ENCODE data around the gene ASMT.

DNA sequence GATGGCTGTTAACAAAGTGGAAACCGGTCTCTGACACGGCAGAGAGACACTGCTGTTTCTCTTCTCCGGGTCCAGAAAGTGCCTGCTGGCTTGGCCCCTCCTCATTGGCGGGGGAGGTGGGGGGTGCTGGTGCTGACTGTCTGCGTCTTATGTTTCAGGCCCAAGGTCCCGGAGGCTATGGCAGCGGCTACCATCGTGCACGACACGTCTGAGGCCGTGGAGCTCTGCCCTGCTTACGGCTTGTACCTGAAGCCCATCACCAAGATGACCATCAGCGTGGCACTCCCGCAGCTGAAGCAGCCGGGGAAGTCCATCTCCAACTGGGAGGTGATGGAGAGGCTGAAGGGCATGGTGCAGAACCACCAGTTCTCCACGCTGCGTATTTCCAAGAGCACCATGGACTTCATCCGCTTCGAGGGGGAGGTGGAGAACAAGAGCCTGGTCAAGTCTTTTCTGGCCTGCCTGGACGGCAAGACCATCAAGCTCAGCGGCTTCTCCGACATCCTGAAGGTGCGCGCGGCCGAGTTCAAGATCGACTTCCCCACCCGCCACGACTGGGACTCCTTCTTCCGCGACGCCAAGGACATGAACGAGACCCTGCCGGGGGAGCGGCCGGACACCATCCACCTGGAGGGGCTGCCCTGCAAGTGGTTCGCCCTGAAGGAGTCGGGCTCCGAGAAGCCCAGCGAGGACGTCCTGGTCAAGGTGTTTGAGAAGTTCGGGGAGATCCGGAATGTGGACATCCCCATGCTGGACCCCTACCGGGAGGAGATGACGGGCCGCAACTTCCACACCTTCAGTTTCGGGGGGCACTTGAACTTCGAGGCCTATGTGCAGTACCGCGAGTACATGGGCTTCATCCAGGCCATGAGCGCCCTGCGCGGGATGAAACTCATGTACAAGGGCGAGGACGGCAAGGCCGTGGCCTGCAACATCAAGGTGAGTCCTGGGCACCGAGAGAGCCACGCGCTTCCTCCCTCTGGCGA lies 21.3 kb upstream of the ASMT start:
- TF ChIP-seq, protein P1, sequence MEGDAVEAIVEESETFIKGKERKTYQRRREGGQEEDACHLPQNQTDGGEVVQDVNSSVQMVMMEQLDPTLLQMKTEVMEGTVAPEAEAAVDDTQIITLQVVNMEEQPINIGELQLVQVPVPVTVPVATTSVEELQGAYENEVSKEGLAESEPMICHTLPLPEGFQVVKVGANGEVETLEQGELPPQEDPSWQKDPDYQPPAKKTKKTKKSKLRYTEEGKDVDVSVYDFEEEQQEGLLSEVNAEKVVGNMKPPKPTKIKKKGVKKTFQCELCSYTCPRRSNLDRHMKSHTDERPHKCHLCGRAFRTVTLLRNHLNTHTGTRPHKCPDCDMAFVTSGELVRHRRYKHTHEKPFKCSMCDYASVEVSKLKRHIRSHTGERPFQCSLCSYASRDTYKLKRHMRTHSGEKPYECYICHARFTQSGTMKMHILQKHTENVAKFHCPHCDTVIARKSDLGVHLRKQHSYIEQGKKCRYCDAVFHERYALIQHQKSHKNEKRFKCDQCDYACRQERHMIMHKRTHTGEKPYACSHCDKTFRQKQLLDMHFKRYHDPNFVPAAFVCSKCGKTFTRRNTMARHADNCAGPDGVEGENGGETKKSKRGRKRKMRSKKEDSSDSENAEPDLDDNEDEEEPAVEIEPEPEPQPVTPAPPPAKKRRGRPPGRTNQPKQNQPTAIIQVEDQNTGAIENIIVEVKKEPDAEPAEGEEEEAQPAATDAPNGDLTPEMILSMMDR (IDR thresholded peaks at IDR 0.05; ENCODE audit: low read depth, low read length, missing input control), result no peak
- TF ChIP-seq RAD21 (IDR thresholded peaks at IDR 0.05), result no peak
- no peak for TF ChIP-seq TAF1 (conservative IDR thresholded peaks at IDR 0.05)
- TF ChIP-seq, protein P2, sequence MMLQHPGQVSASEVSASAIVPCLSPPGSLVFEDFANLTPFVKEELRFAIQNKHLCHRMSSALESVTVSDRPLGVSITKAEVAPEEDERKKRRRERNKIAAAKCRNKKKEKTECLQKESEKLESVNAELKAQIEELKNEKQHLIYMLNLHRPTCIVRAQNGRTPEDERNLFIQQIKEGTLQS (IDR thresholded peaks at IDR 0.05), result no peak
- no peak for TF ChIP-seq REST (IDR thresholded peaks at IDR 0.05)
- TF ChIP-seq YY1 (IDR thresholded peaks at IDR 0.05), result no peak
- TF ChIP-seq RXRA (IDR thresholded peaks at IDR 0.05), result no peak
- TF ChIP-seq, protein P3, sequence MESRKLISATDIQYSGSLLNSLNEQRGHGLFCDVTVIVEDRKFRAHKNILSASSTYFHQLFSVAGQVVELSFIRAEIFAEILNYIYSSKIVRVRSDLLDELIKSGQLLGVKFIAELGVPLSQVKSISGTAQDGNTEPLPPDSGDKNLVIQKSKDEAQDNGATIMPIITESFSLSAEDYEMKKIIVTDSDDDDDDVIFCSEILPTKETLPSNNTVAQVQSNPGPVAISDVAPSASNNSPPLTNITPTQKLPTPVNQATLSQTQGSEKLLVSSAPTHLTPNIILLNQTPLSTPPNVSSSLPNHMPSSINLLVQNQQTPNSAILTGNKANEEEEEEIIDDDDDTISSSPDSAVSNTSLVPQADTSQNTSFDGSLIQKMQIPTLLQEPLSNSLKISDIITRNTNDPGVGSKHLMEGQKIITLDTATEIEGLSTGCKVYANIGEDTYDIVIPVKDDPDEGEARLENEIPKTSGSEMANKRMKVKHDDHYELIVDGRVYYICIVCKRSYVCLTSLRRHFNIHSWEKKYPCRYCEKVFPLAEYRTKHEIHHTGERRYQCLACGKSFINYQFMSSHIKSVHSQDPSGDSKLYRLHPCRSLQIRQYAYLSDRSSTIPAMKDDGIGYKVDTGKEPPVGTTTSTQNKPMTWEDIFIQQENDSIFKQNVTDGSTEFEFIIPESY (IDR thresholded peaks at IDR 0.05), result no peak
- no peak for TF ChIP-seq EGR1 (IDR thresholded peaks at IDR 0.05; ENCODE audit: low read depth in 2 of 2)
- no peak for TF ChIP-seq FOXA1 (IDR thresholded peaks at IDR 0.05)
- no peak for TF ChIP-seq MAX (IDR thresholded peaks at IDR 0.05)
- TF ChIP-seq GABPA (IDR thresholded peaks at IDR 0.05 in 1 of 2, conservative IDR thresholded peaks at IDR 0.05 in 1 of 2), result no peak
- no peak for TF ChIP-seq SP1 (IDR thresholded peaks at IDR 0.05)
